Measurements from ENCODE around the gene ATL3. TPM values are rescaled to one million over a fixed set of nuclear protein-coding genes. Genes with fewer than 3 reads are reported as not detected.

The ATL3 gene
- total RNA-seq, 4 donors from 2014 or later = 78.7 to 106 (median 98.4) TPM

GRCh38 chr11:63716046-63716445 lies 44.9 kb upstream of the ATL3 start:
- no peak for TF ChIP-seq POLR2A (IDR thresholded peaks at IDR 0.05)
- TF ChIP-seq CTCF (IDR thresholded peaks at IDR 0.05) = no peak
- no peak for DNase-seq
- peak overlapping the region in 1 of 3 donors; percentile 4 for H3K27ac ChIP-seq
- H3K4me3 ChIP-seq (replicated peaks in 1 of 3) = no peak overlapping the region
- H3K36me3 ChIP-seq = no peaks in the 10 kb centered on the region
- H3K27me3 ChIP-seq = no peaks in the 10 kb centered on the region
- intact Hi-C loops (cut with DNase I) = no loop called here
- H3K9me3 ChIP-seq = no peaks in the 10 kb centered on the region
- peaks cover 19 to 25% of the 10 kb centered on the region in 2 donors for H3K4me1 ChIP-seq

- Histone ChIP-seq H3K4me1 (peaks cover 26 to 31% of the 10 kb centered on the region in 2 donors), H3K27ac (no peak overlapping the region), H3K4me3 (replicated peaks in 1 of 3) (no peak overlapping the region), H3K9me3 (no peaks in the 10 kb centered on the region), H3K27me3 (no peaks in the 10 kb centered on the region), H3K36me3 (no peaks in the 10 kb centered on the region)
- intact Hi-C loops (cut with DNase I) = no loop called here
- 67 to 70% methylated on average over 2 of the region's 2 CpGs for WGBS, 2 donors
- DNase-seq = no peak
- TF ChIP-seq POLR2A (IDR thresholded peaks at IDR 0.05) = no peak
- TF ChIP-seq CTCF (IDR thresholded peaks at IDR 0.05) = no peak
These were observed 42.6 kb upstream of the ATL3 start for GRCh38 chr11:63713766-63714165.

GRCh38 chr11:63711838-63712237 lies 40.7 kb upstream of the ATL3 start:
- H3K4me1 ChIP-seq = peaks cover 31 to 33% of the 10 kb centered on the region in 2 donors
- H3K9me3 ChIP-seq = no peaks in the 10 kb centered on the region
- 91 to 92% methylated on average over 6 of the region's 6 CpGs for WGBS, 2 donors
- intact Hi-C loops (cut with DNase I) = no loop called here
- no peak for DNase-seq
- H3K27me3 ChIP-seq = no peaks in the 10 kb centered on the region
- H3K27ac ChIP-seq = no peak overlapping the region
- TF ChIP-seq POLR2A (IDR thresholded peaks at IDR 0.05) (no peak), CTCF (IDR thresholded peaks at IDR 0.05) (no peak)
- no peaks in the 10 kb centered on the region for H3K36me3 ChIP-seq
- H3K4me3 ChIP-seq (replicated peaks in 1 of 3) = no peak overlapping the region

GRCh38 chr11:63710476-63711217 lies 39.5 kb upstream of the ATL3 start:
- no peak for DNase-seq
- Histone ChIP-seq H3K9me3 (no peaks in the 10 kb centered on the region), H3K4me3 (replicated peaks in 1 of 3) (no peak overlapping the region), H3K27ac (peak overlapping the region in 2 of 3 donors; percentile 10 to 31), H3K36me3 (no peaks in the 10 kb centered on the region), H3K27me3 (no peaks in the 10 kb centered on the region), H3K4me1 (peaks cover 32 to 34% of the 10 kb centered on the region in 2 donors)
- TF ChIP-seq CTCF (IDR thresholded peaks at IDR 0.05) = peak in 1 of 6 experiments; percentile 9
- TF ChIP-seq POLR2A (IDR thresholded peaks at IDR 0.05) = no peak
- 76 to 86% methylated on average over 11 of the region's 11 CpGs for WGBS, 2 donors
- intact Hi-C loops (cut with DNase I) = no loop called here

- WGBS, 2 donors = 33 to 41% methylated on average over 3 of the region's 3 CpGs
- Histone ChIP-seq H3K4me1 (peaks cover 38 to 41% of the 10 kb centered on the region in 2 donors), H3K9me3 (no peaks in the 10 kb centered on the region), H3K36me3 (no peaks in the 10 kb centered on the region), H3K27me3 (no peaks in the 10 kb centered on the region), H3K27ac (no peak overlapping the region), H3K4me3 (replicated peaks in 1 of 3) (no peak overlapping the region)
- DNase-seq = no peak
- intact Hi-C loops (cut with DNase I) = no loop called here
- TF ChIP-seq CTCF (IDR thresholded peaks at IDR 0.05) (no peak), POLR2A (IDR thresholded peaks at IDR 0.05) (no peak)
These were observed 38.2 kb upstream of the ATL3 start for GRCh38 chr11:63709336-63709884.
